ENCODE data around the gene TST.

DNA sequence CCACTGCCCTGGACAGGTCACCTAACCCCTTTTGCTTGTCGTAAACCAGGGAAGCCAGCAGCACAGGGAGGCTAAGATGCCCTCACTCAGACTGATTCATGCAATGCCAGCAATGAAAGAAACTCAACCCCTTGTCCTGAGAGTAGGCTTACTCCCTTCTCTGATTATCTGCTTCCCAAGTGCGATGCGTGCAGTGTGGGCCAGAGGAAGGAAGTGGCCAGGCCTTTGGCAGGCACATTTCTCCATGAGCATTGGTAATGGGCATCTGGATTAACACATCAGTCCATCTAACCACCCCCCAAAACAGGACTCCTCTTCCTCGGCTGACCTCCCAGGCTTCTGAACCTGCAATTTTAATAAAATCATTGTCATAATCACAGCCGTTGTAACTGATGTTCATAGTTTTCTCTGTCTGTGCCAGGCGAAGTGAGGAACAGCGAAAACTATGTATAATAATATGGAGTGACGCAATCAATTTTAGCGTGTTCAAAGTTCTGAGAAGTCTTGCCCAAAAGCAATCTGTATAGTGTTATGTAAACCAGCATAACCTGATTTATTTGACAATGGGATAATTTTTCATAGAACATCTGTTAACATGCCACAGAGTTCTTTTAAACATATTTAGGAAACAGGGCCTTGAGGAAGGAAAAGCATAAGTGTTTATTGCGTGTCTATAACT is 33.9 kb downstream of the TST start:
- TF ChIP-seq, protein P1, sequence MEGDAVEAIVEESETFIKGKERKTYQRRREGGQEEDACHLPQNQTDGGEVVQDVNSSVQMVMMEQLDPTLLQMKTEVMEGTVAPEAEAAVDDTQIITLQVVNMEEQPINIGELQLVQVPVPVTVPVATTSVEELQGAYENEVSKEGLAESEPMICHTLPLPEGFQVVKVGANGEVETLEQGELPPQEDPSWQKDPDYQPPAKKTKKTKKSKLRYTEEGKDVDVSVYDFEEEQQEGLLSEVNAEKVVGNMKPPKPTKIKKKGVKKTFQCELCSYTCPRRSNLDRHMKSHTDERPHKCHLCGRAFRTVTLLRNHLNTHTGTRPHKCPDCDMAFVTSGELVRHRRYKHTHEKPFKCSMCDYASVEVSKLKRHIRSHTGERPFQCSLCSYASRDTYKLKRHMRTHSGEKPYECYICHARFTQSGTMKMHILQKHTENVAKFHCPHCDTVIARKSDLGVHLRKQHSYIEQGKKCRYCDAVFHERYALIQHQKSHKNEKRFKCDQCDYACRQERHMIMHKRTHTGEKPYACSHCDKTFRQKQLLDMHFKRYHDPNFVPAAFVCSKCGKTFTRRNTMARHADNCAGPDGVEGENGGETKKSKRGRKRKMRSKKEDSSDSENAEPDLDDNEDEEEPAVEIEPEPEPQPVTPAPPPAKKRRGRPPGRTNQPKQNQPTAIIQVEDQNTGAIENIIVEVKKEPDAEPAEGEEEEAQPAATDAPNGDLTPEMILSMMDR (IDR thresholded peaks at IDR 0.05; ENCODE audit: insufficient read depth, low read length, poor library complexity, severe bottlenecking), result no peak
- no peak for TF ChIP-seq EZH2phosphoT487 (conservative IDR thresholded peaks at IDR 0.05; ENCODE audit: low read length)
